Rectal smooth muscle tissue (tissue), 1 donor: ENCODE results near the gene ARMH3.
A peak's percentile ranks its signal among the peaks of the same experiment; 100 is the strongest.
"Not testable (repeated sequence)": the region's sequence is repeated elsewhere in the genome, so short reads cannot be mapped to it uniquely, and the experiment has no call there.

Experiments used
- H3K27ac ChIP-seq: one replicate; pipeline ENCODE4 v1.7.0; 2013; ENCODE audit warnings: low read depth, low read length, inconsistent platforms
- H3K27me3 ChIP-seq: one replicate; pipeline ENCODE4 v1.7.0; 2013; ENCODE audit warnings: low read length; ENCODE audit not compliant: control insufficient read depth, insufficient read depth
- H3K36me3 ChIP-seq: one replicate; pipeline ENCODE4 v1.7.0; 2013; ENCODE audit warnings: low read length; ENCODE audit not compliant: control insufficient read depth, insufficient read depth
- H3K4me1 ChIP-seq: one replicate; pipeline ENCODE4 v1.7.0; 2013; ENCODE audit warnings: low read length; ENCODE audit not compliant: control insufficient read depth, insufficient read depth
- H3K4me3 ChIP-seq: one replicate; pipeline ENCODE4 v1.7.0; 2013; ENCODE audit warnings: low read length
- H3K9ac ChIP-seq: one replicate; pipeline ENCODE4 v1.7.0; 2013; ENCODE audit warnings: low read length

ARMH3 gene

DNA sequence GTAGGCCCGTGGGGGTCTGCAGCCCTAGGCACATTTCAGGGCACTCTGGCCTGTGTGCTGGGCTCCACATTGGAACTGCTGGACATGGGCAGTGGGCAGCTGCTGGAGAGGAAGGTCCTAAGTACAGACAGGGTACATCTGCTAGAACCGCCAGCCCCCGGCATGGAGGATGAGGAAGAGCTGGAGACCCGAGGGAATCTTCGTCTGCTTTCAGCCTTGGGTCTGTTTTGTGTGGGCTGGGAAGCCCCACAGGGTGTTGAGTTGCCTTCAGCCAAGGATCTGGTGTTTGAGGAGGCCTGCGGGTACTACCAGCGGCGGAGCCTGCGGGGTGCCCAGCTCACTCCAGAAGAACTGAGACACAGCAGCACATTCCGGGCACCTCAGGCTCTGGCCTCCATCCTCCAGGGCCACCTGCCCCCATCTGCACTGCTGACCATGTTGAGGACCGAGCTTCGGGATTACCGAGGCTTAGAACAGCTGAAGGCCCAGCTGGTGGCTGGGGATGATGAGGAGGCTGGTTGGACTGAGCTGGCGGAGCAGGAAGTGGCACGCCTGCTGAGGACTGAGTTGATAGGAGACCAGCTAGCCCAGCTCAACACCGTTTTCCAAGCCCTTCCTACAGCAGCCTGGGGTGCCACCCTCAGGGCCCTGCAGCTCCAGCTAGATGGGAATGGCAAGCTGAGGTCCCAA is 10.6 kb upstream of the ARMH3 start:
- H3K27ac ChIP-seq = no peak overlapping the region
- peak overlapping the region; percentile 78 for H3K9ac ChIP-seq
- H3K27me3 ChIP-seq = no peaks in the 10 kb centered on the region
- no peaks in the 10 kb centered on the region for H3K36me3 ChIP-seq
- peaks cover 10% of the 10 kb centered on the region for H3K4me1 ChIP-seq
- peak overlapping the region; percentile 90 for H3K4me3 ChIP-seq

GRCh38 chr10:102065561-102066398 is 9.8 kb upstream of the ARMH3 start:
- Histone ChIP-seq H3K27me3 (no peaks in the 10 kb centered on the region), H3K4me1 (peaks cover 10% of the 10 kb centered on the region), H3K4me3 (peak overlapping the region; percentile 90), H3K36me3 (no peaks in the 10 kb centered on the region), H3K9ac (peak overlapping the region; percentile 78), H3K27ac (peak overlapping the region; percentile 90)

DNA sequence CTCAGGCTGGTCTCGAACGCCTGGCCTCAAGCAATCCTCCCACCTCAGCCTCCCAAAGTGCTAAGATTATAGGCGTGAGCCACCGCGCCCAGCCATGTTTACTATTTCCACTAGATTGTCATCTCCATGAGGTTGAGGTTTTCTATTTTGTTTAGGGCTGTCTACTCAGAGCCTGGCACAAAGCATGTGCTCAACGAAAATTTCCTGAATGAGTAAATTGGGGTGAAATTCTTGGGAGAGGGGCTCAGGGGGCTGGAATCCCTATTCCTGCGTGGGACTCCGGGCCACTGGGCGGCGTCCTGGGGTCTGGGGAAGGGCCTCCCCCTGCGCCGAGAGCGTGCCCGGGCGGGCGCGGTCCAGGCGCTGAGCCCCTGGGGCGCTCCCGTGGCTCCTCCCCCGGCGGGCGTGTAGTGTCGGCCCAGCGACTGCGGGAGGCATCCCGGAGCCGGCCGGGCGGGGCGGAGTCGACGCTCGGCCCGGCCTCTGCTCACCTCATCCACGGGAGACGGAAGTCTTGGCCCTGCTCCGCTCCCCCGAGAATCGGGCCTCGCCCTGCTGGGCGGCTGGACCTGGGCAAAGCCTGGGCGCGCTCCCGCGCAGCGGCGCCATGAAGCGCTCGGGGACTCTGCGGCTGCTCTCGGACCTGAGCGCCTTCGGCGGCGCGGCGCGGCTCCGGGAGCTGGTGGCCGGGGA is 9.0 kb upstream of the ARMH3 start, which contains the start of gene HPS6:
HPS6 (plus strand) TSS at position 482 of the 693 bp plus-strand sequence; CDS start at position 608, 126 bp downstream.
- peak within 1 kb of the TSS; percentile 90 for H3K27ac ChIP-seq
- no peaks in the 10 kb centered on the region for H3K27me3 ChIP-seq
- H3K36me3 ChIP-seq = no peaks in the 10 kb centered on the region
- H3K9ac ChIP-seq = peak within 1 kb of the TSS; percentile 78
- peak within 1 kb of the TSS; percentile 90 for H3K4me3 ChIP-seq
- H3K4me1 ChIP-seq = peaks cover 10% of the 10 kb centered on the region

DNA sequence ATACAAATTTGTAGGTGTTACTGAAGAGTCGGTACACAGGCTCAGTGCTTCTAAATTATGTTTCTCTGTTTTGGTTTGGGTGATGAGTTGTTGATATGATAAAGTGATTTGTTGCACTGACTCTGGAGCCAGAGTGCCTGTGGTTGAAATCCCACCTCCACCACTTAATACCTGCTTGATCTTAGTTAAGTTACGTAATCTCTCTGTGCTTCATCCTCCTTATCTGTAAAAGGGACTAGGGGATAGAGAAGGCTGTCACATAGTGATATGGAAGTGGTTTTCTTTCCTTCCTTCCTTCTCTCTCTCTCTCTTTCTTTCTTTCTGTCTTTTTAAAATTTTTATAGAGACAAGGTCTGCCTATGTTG is 8.5 kb upstream of the ARMH3 start:
- peaks cover 10% of the 10 kb centered on the region for H3K4me1 ChIP-seq
- H3K27ac ChIP-seq = peak overlapping the region; percentile 90
- H3K36me3 ChIP-seq = no peaks in the 10 kb centered on the region
- no peaks in the 10 kb centered on the region for H3K27me3 ChIP-seq
- H3K9ac ChIP-seq = no peak overlapping the region
- H3K4me3 ChIP-seq = peak overlapping the region; percentile 90

- Histone ChIP-seq H3K9ac (no peak overlapping the region), H3K4me1 (no peaks in the 10 kb centered on the region), H3K27me3 (no peaks in the 10 kb centered on the region), H3K27ac (no peak overlapping the region), H3K36me3 (no peaks in the 10 kb centered on the region), H3K4me3 (no peak overlapping the region)
Measured at GRCh38 chr10:102059987-102060386, 4.0 kb upstream of the ARMH3 start.

DNA sequence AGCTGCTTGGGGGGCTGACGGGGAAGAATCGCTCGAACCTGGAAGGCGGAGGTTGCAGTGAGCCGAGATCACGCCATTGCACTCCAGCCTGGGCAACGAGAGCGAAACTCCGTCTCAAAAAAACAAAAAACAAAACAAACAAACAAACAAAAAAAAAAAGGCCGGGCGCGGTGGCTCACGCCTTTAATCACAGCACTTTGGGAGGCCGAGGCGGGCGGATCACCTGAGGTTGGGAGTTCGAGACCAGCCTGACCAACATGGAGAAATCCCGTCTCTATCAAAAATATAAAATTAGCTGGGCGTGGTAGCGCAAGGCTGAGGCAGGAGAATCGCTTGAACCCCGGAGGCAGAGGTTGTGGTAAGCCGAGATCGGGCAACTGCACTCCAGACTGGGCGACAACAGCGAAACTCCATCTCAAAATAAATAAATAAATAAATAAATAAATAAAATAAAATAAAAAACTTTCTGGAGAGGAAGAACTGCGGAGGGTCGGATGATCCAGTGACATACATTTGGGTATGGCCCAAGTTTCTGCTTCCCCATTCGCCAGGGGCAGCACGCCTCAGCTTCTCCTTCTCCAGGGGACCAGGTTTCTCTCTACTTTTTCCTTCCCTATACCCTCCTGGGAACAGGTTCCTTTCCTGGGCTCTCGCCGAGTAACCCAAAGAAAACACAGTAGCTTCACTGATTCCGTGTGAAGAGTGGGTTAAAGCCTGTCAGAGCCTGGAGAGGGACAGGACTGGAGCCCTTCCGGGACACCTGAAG is 909 bp downstream of the ARMH3 start:
- H3K27ac ChIP-seq = peak overlapping the region; percentile 93
- H3K36me3 ChIP-seq, H3K27me3 ChIP-seq, H3K4me1 ChIP-seq: not testable (repeated sequence)
- H3K9ac ChIP-seq = peak overlapping the region; percentile 83
- peak overlapping the region; percentile 98 for H3K4me3 ChIP-seq

DNA sequence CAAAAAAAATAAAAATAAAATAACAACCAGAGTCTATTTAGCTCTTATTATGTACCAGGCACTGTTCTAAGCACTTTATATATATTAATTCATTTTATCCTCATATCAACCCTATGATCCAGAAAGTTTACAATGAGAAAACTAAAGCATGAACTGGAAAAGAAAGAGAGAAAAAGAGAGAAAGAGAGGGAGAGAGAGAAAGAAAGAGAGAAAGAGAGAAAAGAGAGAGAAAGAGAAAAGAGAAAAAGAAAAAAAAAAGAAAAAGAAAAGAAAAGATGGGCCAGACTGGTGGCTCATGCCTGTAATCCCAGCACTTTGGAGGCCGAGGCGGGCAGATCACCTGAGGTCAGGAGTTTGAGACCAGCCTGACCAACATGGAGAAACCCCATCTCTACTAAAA is 9.9 kb downstream of the ARMH3 start:
- no peak overlapping the region for H3K27ac ChIP-seq
- H3K9ac ChIP-seq = no peak overlapping the region
- H3K4me1 ChIP-seq = no peaks in the 10 kb centered on the region
- H3K27me3 ChIP-seq = no peaks in the 10 kb centered on the region
- no peak overlapping the region for H3K4me3 ChIP-seq
- H3K36me3 ChIP-seq = no peaks in the 10 kb centered on the region

- H3K36me3 ChIP-seq = no peaks in the 10 kb centered on the region
- peaks cover 4% of the 10 kb centered on the region for H3K4me1 ChIP-seq
- no peak overlapping the region for H3K27ac ChIP-seq
- no peaks in the 10 kb centered on the region for H3K27me3 ChIP-seq
- H3K4me3 ChIP-seq = no peak overlapping the region
- H3K9ac ChIP-seq = no peak overlapping the region
Measured at GRCh38 chr10:102045292-102045691, 10.7 kb downstream of the ARMH3 start.

- Histone ChIP-seq H3K4me3 (no peak overlapping the region), H3K27ac (no peak overlapping the region), H3K36me3 (no peaks in the 10 kb centered on the region), H3K4me1 (peaks cover 4% of the 10 kb centered on the region), H3K27me3 (no peaks in the 10 kb centered on the region), H3K9ac (no peak overlapping the region)
Measured at GRCh38 chr10:102040305-102041050, 15.5 kb downstream of the ARMH3 start.

GRCh38 chr10:102038410-102038809 is 17.6 kb downstream of the ARMH3 start:
- Histone ChIP-seq H3K27me3 (no peaks in the 10 kb centered on the region), H3K4me1 (peaks cover 4% of the 10 kb centered on the region), H3K36me3 (no peaks in the 10 kb centered on the region), H3K27ac (no peak overlapping the region), H3K9ac (no peak overlapping the region), H3K4me3 (no peak overlapping the region)

- not testable (repeated sequence) for H3K4me3 ChIP-seq, H3K9ac ChIP-seq, H3K27me3 ChIP-seq, H3K27ac ChIP-seq, H3K36me3 ChIP-seq, H3K4me1 ChIP-seq
Measured at GRCh38 chr10:102035807-102036206, 20.2 kb downstream of the ARMH3 start.
